ENCODE measurements around the gene AKAP13.

AKAP13 gene

DNA sequence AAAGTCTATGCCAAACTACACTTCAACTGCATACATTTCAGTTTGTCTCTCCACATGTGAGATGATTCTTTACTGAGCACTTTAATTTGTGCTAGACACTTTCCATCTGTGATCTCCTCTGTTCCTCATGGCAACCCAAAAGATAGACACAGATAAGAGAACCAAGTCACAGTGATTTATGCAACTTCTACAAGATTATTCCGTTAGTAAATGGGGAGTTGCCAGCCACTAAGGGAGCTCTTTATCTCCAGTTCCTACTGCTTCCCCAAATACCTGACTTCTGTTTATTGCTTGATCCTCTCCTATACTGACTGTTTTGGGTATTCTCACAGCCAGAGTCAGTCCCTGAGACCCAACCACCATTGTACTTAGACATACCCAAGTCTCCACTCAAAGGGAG is 24.1 kb upstream of the AKAP13 start:
- TF ChIP-seq, protein P1, sequence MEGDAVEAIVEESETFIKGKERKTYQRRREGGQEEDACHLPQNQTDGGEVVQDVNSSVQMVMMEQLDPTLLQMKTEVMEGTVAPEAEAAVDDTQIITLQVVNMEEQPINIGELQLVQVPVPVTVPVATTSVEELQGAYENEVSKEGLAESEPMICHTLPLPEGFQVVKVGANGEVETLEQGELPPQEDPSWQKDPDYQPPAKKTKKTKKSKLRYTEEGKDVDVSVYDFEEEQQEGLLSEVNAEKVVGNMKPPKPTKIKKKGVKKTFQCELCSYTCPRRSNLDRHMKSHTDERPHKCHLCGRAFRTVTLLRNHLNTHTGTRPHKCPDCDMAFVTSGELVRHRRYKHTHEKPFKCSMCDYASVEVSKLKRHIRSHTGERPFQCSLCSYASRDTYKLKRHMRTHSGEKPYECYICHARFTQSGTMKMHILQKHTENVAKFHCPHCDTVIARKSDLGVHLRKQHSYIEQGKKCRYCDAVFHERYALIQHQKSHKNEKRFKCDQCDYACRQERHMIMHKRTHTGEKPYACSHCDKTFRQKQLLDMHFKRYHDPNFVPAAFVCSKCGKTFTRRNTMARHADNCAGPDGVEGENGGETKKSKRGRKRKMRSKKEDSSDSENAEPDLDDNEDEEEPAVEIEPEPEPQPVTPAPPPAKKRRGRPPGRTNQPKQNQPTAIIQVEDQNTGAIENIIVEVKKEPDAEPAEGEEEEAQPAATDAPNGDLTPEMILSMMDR (IDR thresholded peaks at IDR 0.05; ENCODE audit: control insufficient read depth, insufficient read depth, low read depth, low read length, missing control alignments): no peak
- no peak for DNase-seq (ENCODE audit: low read depth)
- no peak overlapping the region for H3K4me3 ChIP-seq (ENCODE audit: control insufficient read depth, low read depth, low read length)

DNA sequence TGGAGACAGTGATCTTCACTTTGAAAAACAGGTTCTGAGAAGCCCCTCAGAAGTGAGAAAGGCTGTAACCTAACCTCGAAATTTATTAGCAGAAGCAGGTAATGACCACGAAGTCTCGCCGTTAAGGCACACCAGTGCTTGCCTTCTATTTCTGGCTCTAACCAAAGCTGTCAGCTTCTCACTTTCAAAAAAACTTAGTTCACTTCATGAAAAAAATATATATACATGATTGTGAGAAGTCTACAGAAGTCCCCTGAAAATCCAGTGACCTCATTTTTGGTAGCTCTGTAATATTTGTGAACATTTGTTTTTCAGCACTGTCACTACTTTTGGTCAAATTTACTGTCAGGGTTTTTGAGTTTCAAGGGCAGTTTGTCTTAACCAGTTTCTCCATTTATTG is 19.1 kb upstream of the AKAP13 start:
- H3K4me3 ChIP-seq (ENCODE audit: control insufficient read depth, low read depth, low read length): no peak overlapping the region
- no peak for DNase-seq (ENCODE audit: low read depth)
- TF ChIP-seq, protein P1 (IDR thresholded peaks at IDR 0.05; ENCODE audit: control insufficient read depth, insufficient read depth, low read depth, low read length, missing control alignments): no peak

DNA sequence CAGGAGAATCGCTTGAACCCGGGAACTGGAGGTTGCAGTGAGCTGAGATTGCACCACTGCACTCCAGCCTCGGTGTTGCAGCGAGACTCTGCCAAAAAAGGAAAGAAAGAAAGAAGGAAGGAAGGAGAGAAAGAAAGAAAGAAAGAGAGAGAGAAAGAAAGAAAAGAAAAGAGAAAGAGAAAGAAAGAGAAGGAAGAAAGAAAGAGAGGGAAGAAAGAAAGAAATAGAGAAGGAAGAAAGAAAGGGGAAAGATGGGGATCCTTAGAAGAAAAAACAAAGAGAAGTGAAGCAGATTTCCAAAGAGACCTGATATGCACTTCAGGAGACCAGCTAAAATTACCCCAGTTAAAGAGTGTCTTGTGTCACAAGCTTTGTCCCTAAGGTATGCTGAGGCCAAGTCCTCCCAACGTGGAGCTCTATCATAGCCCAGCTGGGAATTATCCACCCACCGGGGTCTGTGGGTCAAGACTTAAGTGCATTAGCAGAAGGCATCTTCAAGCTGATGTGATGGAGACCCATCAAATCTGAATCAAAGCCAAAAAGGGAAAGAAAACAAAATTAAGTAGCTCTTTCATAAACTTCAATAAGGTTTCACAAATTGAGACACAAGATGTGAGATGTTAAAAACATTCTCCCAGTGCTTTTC is 17.8 kb upstream of the AKAP13 start:
- DNase-seq (ENCODE audit: low read depth): no peak
- no peak overlapping the region for H3K4me3 ChIP-seq (ENCODE audit: control insufficient read depth, low read depth, low read length)
- TF ChIP-seq, protein P1 (IDR thresholded peaks at IDR 0.05; ENCODE audit: control insufficient read depth, insufficient read depth, low read depth, low read length, missing control alignments): no peak

DNA sequence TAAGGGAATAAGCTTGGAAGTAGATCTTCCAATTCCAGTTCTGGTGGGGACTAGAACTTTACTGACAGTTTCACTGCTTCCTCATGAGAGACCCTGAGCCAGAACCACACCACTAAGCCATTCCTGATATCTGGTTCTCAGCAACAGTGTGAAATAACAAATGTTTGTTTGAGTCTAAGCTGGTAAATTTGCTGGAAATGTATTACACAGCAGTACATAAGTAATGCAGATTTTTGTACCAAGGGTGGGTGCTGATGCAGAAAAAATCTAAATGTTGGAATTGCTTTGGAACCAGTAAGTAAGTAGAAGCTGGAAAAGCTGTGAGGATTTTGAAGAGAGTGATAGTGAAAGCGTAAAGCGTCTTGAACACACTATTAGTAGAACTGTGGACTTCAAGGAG is 14.4 kb upstream of the AKAP13 start:
- DNase-seq (ENCODE audit: low read depth): no peak
- TF ChIP-seq, protein P1 (IDR thresholded peaks at IDR 0.05; ENCODE audit: control insufficient read depth, insufficient read depth, low read depth, low read length, missing control alignments): no peak
- H3K4me3 ChIP-seq (ENCODE audit: control insufficient read depth, low read depth, low read length): no peak overlapping the region

DNA sequence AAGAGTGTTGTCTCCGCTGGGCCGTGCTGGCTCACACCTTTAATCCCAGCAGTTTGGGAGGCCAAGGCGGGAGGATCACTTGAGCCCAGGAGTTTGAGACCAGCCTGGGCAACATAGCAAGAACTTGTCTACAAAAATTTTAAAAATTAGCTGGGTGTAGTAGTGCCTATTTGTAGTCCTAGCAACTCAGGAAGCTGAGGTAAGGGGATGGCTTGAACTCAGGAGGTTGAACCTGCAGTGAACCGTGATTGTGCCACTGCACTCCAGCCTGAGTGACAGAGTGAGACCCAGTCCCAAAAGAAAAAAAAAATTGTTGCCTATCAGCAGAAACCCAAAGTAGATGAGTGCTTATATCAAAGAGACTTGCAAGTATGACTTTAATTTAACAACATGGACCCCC is 12.7 kb upstream of the AKAP13 start:
- TF ChIP-seq, protein P1 (IDR thresholded peaks at IDR 0.05; ENCODE audit: control insufficient read depth, insufficient read depth, low read depth, low read length, missing control alignments): no peak
- no peak for DNase-seq (ENCODE audit: low read depth)
- H3K4me3 ChIP-seq (ENCODE audit: control insufficient read depth, low read depth, low read length): no peak overlapping the region

DNA sequence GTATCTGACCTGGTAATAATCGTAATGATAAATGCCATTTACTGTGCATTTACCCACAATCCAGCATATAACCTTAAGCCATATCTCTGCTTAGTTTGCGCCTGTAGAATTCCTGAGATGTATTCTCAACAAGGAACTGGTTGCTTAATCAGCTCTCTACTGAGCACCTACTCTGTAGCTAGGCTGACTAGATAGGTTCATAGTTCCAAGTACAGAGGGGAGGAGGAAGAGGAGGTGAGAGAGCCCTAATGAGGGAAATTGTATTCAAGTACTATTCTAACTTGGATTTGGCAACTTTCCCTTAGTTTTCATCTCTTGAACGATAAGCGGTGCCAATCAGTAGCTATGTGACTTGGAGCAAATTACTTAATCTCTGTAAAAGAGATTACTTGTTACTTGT is 5.6 kb upstream of the AKAP13 start:
- DNase-seq (ENCODE audit: low read depth): no peak
- TF ChIP-seq, protein P1 (IDR thresholded peaks at IDR 0.05; ENCODE audit: control insufficient read depth, insufficient read depth, low read depth, low read length, missing control alignments): no peak
- no peak overlapping the region for H3K4me3 ChIP-seq (ENCODE audit: control insufficient read depth, low read depth, low read length)

DNA sequence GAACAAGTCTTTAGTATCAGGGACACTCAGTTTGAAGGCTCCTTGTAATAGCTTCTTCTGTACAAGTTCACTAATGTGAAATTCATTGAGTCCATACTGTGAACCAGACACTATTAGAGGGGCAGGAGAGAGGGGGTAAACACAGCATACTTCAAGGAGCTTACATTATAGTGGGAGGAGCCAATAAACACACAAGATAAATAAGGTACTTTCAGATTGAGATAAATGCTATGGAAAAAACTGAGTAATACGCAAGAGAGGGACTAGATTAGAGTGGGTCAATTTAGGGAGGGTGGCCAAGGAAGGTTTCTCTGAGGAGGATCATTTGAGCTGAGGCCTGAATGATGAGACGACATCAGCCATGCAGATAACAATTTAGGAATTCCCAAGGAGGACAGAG is 3.1 kb upstream of the AKAP13 start:
- no peak overlapping the region for H3K4me3 ChIP-seq (ENCODE audit: control insufficient read depth, low read depth, low read length)
- no peak for DNase-seq (ENCODE audit: low read depth)
- TF ChIP-seq, protein P1 (IDR thresholded peaks at IDR 0.05; ENCODE audit: control insufficient read depth, insufficient read depth, low read depth, low read length, missing control alignments): no peak
